Neural cell (in vitro differentiated cells): ENCODE data around the gene REXO2. TPM values are rescaled to one million over a fixed set of nuclear protein-coding genes. Genes with fewer than 3 reads are reported as not detected.

ENCODE experiments used
- H2AFZ ChIP-seq: fragments of 200-600, 300-800 bp; sonication (generic), shearing (Covaris generic); 2 replicates; pipeline ENCODE4 v1.6.0; 2014; ENCODE audit warnings: low read depth, mild to moderate bottlenecking, antibody characterized with exemption, low read length, moderate library complexity
- H3F3A ChIP-seq: fragments of 200-600 bp; shearing (Covaris generic); 2 replicates; pipeline ENCODE4 v1.6.1; 2016; ENCODE audit warnings: mild to moderate bottlenecking, moderate library complexity, mixed read lengths, antibody characterized with exemption, low read length; ENCODE audit not compliant: insufficient read depth, poor library complexity, severe bottlenecking
- H3K27ac ChIP-seq: fragments of 200-600, 300-800 bp; sonication (generic), shearing (Covaris generic); 2 replicates; pipeline ENCODE4 v1.5.1; 2014; ENCODE audit warnings: mild to moderate bottlenecking, low read length, moderate library complexity
- H3K27me3 ChIP-seq: fragments of 300-800, 200-600 bp; sonication (generic), shearing (Covaris generic); 2 replicates; pipeline ENCODE4 v1.6.0; 2014; ENCODE audit warnings: mild to moderate bottlenecking, low read depth, low read length, moderate library complexity; ENCODE audit not compliant: insufficient read depth
- H3K36me3 ChIP-seq: fragments of 300-800, 200-600 bp; sonication (generic), shearing (Covaris generic); 2 replicates; pipeline ENCODE4 v1.5.1; 2014; ENCODE audit warnings: mild to moderate bottlenecking, antibody characterized with exemption, low read length, moderate library complexity; ENCODE audit not compliant: insufficient read depth
- H3K4me2 ChIP-seq: fragments of 300-800, 200-600 bp; sonication (generic), shearing (Covaris generic); 2 replicates; pipeline ENCODE4 v1.6.0; 2014; ENCODE audit warnings: mild to moderate bottlenecking, low read length
- H3K4me3 ChIP-seq: fragments of 300-800, 200-600 bp; sonication (generic), shearing (Covaris generic); 2 replicates; pipeline ENCODE4 v1.5.1; 2014; ENCODE audit warnings: mild to moderate bottlenecking, low read length, moderate library complexity
- H3K79me2 ChIP-seq: fragments of 200-600 bp; shearing (Covaris generic); replicated peaks from 2 replicates; pipeline ENCODE4 v1.6.0; 2014; ENCODE audit warnings: mild to moderate bottlenecking, low read length, moderate library complexity; ENCODE audit not compliant: insufficient read depth
- H3K9ac ChIP-seq: fragments of 300-800, 200-600 bp; sonication (generic), shearing (Covaris generic); 2 replicates; pipeline ENCODE4 v1.6.1; 2016; ENCODE audit warnings: mild to moderate bottlenecking, low read length, mixed read lengths
- H3K9me2 ChIP-seq: fragments of 200-600 bp; shearing (Covaris generic); 2 replicates; pipeline ENCODE4 v1.6.1; 2016; ENCODE audit warnings: mild to moderate bottlenecking, low read length, mixed read lengths; ENCODE audit not compliant: insufficient read depth
- H3K9me3 ChIP-seq: fragments of 200-600, 300-800 bp; sonication (generic), shearing (Covaris generic); 2 replicates; pipeline ENCODE4 v1.6.1; 2016; ENCODE audit warnings: mild to moderate bottlenecking, mixed run types, low read length, moderate library complexity, mixed read lengths
- H4K20me1 ChIP-seq: fragments of 200-600 bp; shearing (Covaris generic); 2 replicates; pipeline ENCODE4 v1.6.1; 2016; ENCODE audit warnings: mild to moderate bottlenecking, mixed run types; ENCODE audit not compliant: insufficient read depth
- EP300 ChIP-seq: fragments of 450-650 bp; conservative IDR thresholded peaks from 2 replicates; pipeline ENCODE4 v1.6.1; 2014; ENCODE audit warnings: antibody characterized with exemption, mild to moderate bottlenecking, moderate library complexity; ENCODE audit not compliant: poor library complexity, severe bottlenecking
- EZH2 ChIP-seq: fragments of 200-600, 300-800 bp; shearing (Covaris generic), sonication (generic); IDR thresholded peaks from 2 replicates; pipeline ENCODE4 v1.6.1; 2014; ENCODE audit warnings: antibody characterized with exemption, low read length, borderline replicate concordance, mild to moderate bottlenecking; ENCODE audit not compliant: insufficient read depth, poor library complexity, severe bottlenecking
- MXI1 ChIP-seq: fragments of 450-650 bp; conservative IDR thresholded peaks from 2 replicates; pipeline ENCODE4 v1.6.1; 2014; ENCODE audit warnings: antibody characterized with exemption, mild to moderate bottlenecking; ENCODE audit not compliant: poor library complexity, severe bottlenecking
- POLR2AphosphoS5 ChIP-seq: IDR thresholded peaks from 2 replicates; pipeline ENCODE4 v1.6.1; 2012
- RAD21 ChIP-seq: fragments of 450-650 bp; conservative IDR thresholded peaks from 2 replicates; pipeline ENCODE4 v1.6.1; 2014; ENCODE audit warnings: antibody characterized with exemption, mild to moderate bottlenecking, moderate library complexity
- REST ChIP-seq: IDR thresholded peaks from 2 replicates; pipeline ENCODE4 v1.6.1; 2012; ENCODE audit warnings: borderline replicate concordance
- SMC3 ChIP-seq: fragments of 450-650 bp; conservative IDR thresholded peaks from 2 replicates; pipeline ENCODE4 v1.6.1; 2014; ENCODE audit warnings: antibody characterized with exemption, mild to moderate bottlenecking, moderate library complexity; ENCODE audit not compliant: poor library complexity
- TAF1 ChIP-seq: IDR thresholded peaks from 2 replicates; pipeline ENCODE4 v1.6.1; 2012; ENCODE audit warnings: low read depth
- polyA plus RNA-seq: library from polyadenylated mRNA; depleted of rRNA; stranded (reverse); fragments of >200 nt; gene quantifications from 2 replicates; pipeline ENCODE4 v1.2.3, GENCODE V29; 2014
- TF ChIP-seq, protein P1 (sequence below): fragments of 450-650 bp; IDR thresholded peaks from 2 replicates; pipeline ENCODE4 v1.5.1; 2014; ENCODE audit warnings: antibody characterized with exemption, mild to moderate bottlenecking, moderate library complexity; ENCODE audit not compliant: poor library complexity, severe bottlenecking

REXO2 gene
- polyA plus RNA-seq, 1 donor from 2014 or later = 48.8 TPM

DNA sequence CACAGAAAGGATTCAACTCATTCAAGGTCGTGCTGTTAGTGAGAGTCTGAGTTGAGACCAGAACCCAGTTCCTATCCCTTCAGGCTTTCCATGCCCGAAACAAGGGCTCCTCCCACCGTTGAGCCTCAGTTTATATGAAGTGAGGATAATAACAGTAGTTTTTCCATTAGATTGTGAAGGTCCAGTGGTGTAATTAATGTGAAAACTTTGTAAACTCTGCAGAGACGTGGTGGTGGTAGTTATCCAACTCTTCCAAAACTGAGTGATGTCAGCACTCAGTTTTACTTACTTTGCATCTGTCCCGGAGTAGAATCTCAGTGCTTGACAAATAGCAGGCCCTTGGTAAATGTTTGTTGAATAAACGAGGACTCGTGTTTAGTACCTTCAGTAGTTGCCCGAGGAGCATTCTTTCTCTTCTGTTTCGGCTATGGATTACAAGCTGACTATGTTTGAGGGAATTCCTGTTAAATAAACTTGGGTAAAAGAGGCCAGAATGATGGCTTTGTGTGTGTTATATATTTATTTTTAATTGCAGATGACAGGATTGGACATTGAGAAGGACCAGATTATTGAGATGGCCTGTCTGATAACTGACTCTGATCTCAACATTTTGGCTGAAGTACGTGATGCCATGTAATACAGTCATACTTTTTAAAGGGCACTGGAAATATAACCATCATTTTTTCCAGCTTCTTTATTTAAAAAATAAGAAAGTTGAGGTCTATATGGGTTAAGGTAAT is 1.0 kb downstream of the REXO2 start:
- no peaks in the 10 kb centered on the region for H3K9me2 ChIP-seq
- no peaks in the 10 kb centered on the region for H3K27me3 ChIP-seq
- H3K4me2 ChIP-seq = peak overlapping the region; percentile 46
- H2AFZ ChIP-seq = peak overlapping the region; percentile 93
- H4K20me1 ChIP-seq = no peaks in the 10 kb centered on the region
- no peaks in the 10 kb centered on the region for H3K9me3 ChIP-seq
- H3K27ac ChIP-seq = no peak overlapping the region
- H3K4me3 ChIP-seq = peak overlapping the region; percentile 92
- H3K9ac ChIP-seq = peak overlapping the region; percentile 73
- no peak for TF ChIP-seq SMC3
- TF ChIP-seq, protein P1, sequence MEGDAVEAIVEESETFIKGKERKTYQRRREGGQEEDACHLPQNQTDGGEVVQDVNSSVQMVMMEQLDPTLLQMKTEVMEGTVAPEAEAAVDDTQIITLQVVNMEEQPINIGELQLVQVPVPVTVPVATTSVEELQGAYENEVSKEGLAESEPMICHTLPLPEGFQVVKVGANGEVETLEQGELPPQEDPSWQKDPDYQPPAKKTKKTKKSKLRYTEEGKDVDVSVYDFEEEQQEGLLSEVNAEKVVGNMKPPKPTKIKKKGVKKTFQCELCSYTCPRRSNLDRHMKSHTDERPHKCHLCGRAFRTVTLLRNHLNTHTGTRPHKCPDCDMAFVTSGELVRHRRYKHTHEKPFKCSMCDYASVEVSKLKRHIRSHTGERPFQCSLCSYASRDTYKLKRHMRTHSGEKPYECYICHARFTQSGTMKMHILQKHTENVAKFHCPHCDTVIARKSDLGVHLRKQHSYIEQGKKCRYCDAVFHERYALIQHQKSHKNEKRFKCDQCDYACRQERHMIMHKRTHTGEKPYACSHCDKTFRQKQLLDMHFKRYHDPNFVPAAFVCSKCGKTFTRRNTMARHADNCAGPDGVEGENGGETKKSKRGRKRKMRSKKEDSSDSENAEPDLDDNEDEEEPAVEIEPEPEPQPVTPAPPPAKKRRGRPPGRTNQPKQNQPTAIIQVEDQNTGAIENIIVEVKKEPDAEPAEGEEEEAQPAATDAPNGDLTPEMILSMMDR = no peak
- no peak for TF ChIP-seq MXI1
- no peak for TF ChIP-seq RAD21
- TF ChIP-seq POLR2AphosphoS5 = no peak
- H3K36me3 ChIP-seq = no peaks in the 10 kb centered on the region
- peaks cover 4% of the 10 kb centered on the region for H3K79me2 ChIP-seq
- no peaks in the 10 kb centered on the region for H3F3A ChIP-seq

DNA sequence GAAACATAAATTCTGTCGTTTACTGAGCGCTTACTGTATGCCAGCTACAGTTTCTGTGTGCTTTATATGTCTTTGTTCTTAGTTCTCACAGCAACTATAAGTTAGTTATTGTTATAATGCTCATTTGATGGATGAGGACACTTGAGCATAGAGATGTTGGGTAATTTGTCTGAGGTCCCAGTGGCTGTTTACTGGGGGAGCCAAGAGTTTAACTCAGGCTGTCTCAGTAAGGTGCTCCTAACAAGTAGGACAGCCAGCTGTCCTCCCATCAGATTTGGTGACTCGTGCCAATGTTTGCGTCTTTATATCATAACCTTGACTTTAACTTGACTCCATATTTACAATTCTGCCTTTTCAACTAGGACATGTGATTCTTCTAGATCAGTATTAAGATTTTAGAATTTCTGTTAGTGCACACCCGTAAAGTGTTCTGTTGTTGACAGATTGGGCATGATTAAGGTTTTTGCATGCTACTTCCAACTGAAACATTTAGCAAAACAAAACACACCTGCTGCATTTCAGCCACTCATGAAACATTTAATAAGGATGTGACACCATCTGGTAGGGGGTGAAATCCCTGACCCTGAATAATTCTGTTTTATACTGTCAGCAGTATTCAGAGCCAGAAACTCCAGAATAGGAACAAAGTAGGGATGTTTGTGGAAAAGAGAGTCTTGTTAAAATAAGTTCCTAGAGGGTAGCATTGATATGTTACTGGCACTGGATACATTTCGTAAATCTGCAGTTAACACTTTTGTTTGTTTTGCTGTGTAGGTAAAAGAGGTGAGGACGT is 1.9 kb downstream of the REXO2 start:
- Histone ChIP-seq H3K36me3 (no peaks in the 10 kb centered on the region), H3K27me3 (no peaks in the 10 kb centered on the region), H3K4me3 (no peak overlapping the region), H3K27ac (no peak overlapping the region), H3K4me2 (no peak overlapping the region), H3K9me2 (no peaks in the 10 kb centered on the region), H3K9me3 (no peaks in the 10 kb centered on the region), H3K9ac (no peak overlapping the region), H2AFZ (no peak overlapping the region), H4K20me1 (no peaks in the 10 kb centered on the region), H3K79me2 (peaks cover 4% of the 10 kb centered on the region), H3F3A (no peaks in the 10 kb centered on the region)
- TF ChIP-seq MXI1 = no peak
- no peak for TF ChIP-seq POLR2AphosphoS5
- TF ChIP-seq EP300 = no peak
- TF ChIP-seq, protein P1 = no peak
- TF ChIP-seq RAD21 = no peak
- TF ChIP-seq EZH2 = no peak
- TF ChIP-seq TAF1 = no peak
- no peak for TF ChIP-seq REST
- no peak for TF ChIP-seq SMC3
